Measurements from ENCODE around the gene ACAD9. TPM values are rescaled to one million over a fixed set of nuclear protein-coding genes. Genes with fewer than 3 reads are reported as not detected.

The ACAD9 gene
- total and polyA plus RNA-seq, 2 experiments from 2014 or later = 22.3 to 29.7 TPM

- Histone ChIP-seq H3K27ac (no peak overlapping the region), H2AFZ (no peak overlapping the region), H3K9me3 (ENCODE audit: low read depth) (no peaks in the 10 kb centered on the region), H4K20me1 (ENCODE audit: insufficient read depth) (no peaks in the 10 kb centered on the region), H3F3A (ENCODE audit: insufficient read depth) (no peaks in the 10 kb centered on the region), H3K79me2 (ENCODE audit: insufficient read depth) (no peaks in the 10 kb centered on the region), H3K4me1 (ENCODE audit: insufficient read depth) (no peaks in the 10 kb centered on the region), H3K4me2 (ENCODE audit: unreplicated experiment) (no peak overlapping the region), H3K9me2 (ENCODE audit: insufficient read depth) (no peaks in the 10 kb centered on the region), H3K9ac (no peak overlapping the region), H3K27me3 (replicated peaks; ENCODE audit: insufficient read depth) (no peaks in the 10 kb centered on the region), H3K36me3 (ENCODE audit: low read depth) (peaks cover 12% of the 10 kb centered on the region; the same call in 1 of the 2 replicates), H3K4me3 (no peak overlapping the region)
- in situ Hi-C loops (cut with MboI) = no loop called here
- WGBS, 2 experiments (ENCODE audit: low coverage in 1 of 2, low lambda C conversion rate in 2 of 2, missing lambda C conversion rate in 2 of 2) = 82 to 84% methylated on average over 7 of the region's 7 CpGs
- TF ChIP-seq EZH2 (IDR thresholded peaks at IDR 0.05; ENCODE audit: insufficient read depth, poor library complexity, severe bottlenecking) = no peak
- no peak for TF ChIP-seq EZH2phosphoT487 (IDR thresholded peaks at IDR 0.05; ENCODE audit: insufficient read depth, low read depth)
- no peak for DNase-seq
Measured at GRCh38 chr3:128906804-128907525, 27.5 kb downstream of the ACAD9 start.

- Histone ChIP-seq H2AFZ (no peak overlapping the region), H3K27me3 (replicated peaks; ENCODE audit: insufficient read depth) (no peaks in the 10 kb centered on the region), H3K4me3 (no peak overlapping the region), H3K4me2 (ENCODE audit: unreplicated experiment) (no peak overlapping the region), H3K4me1 (ENCODE audit: insufficient read depth) (no peaks in the 10 kb centered on the region), H3K9me2 (ENCODE audit: insufficient read depth) (no peaks in the 10 kb centered on the region), H3K79me2 (ENCODE audit: insufficient read depth) (no peaks in the 10 kb centered on the region), H3K27ac (no peak overlapping the region), H3K9me3 (ENCODE audit: low read depth) (no peaks in the 10 kb centered on the region), H3K36me3 (ENCODE audit: low read depth) (peaks cover 6% of the 10 kb centered on the region; the same call in 1 of the 2 replicates), H3F3A (ENCODE audit: insufficient read depth) (no peaks in the 10 kb centered on the region), H3K9ac (no peak overlapping the region), H4K20me1 (ENCODE audit: insufficient read depth) (no peaks in the 10 kb centered on the region)
- in situ Hi-C loops (cut with MboI) = no loop called here
- no peak for TF ChIP-seq EZH2 (IDR thresholded peaks at IDR 0.05; ENCODE audit: insufficient read depth, poor library complexity, severe bottlenecking)
- TF ChIP-seq EZH2phosphoT487 (IDR thresholded peaks at IDR 0.05; ENCODE audit: insufficient read depth, low read depth) = no peak
- 85 to 91% methylated on average over 13 to 14 of the region's 15 CpGs for WGBS, 2 experiments (ENCODE audit: low coverage in 1 of 2, low lambda C conversion rate in 2 of 2, missing lambda C conversion rate in 2 of 2)
- DNase-seq = no peak
Measured at GRCh38 chr3:128907706-128908445, 28.5 kb downstream of the ACAD9 start.

GRCh38 chr3:128908951-128909350 is 29.5 kb downstream of the ACAD9 start:
- DNase-seq = no peak
- H3K36me3 ChIP-seq (ENCODE audit: low read depth) = peaks cover 5% of the 10 kb centered on the region; the same call in 1 of the 2 replicates
- no peaks in the 10 kb centered on the region for H3K9me2 ChIP-seq (ENCODE audit: insufficient read depth)
- no peak overlapping the region for H3K9ac ChIP-seq
- H3F3A ChIP-seq (ENCODE audit: insufficient read depth) = no peaks in the 10 kb centered on the region
- H2AFZ ChIP-seq = no peak overlapping the region
- H3K79me2 ChIP-seq (ENCODE audit: insufficient read depth) = no peaks in the 10 kb centered on the region
- 98 to 100% methylated on average over 5 to 6 of the region's 6 CpGs for WGBS, 2 experiments (ENCODE audit: low coverage in 1 of 2, low lambda C conversion rate in 2 of 2, missing lambda C conversion rate in 2 of 2)
- H3K27me3 ChIP-seq (replicated peaks; ENCODE audit: insufficient read depth) = no peaks in the 10 kb centered on the region
- TF ChIP-seq EZH2 (IDR thresholded peaks at IDR 0.05; ENCODE audit: insufficient read depth, poor library complexity, severe bottlenecking) (no peak), EZH2phosphoT487 (IDR thresholded peaks at IDR 0.05; ENCODE audit: insufficient read depth, low read depth) (no peak)
- H3K9me3 ChIP-seq (ENCODE audit: low read depth) = no peaks in the 10 kb centered on the region
- H3K4me3 ChIP-seq = no peak overlapping the region
- no peak overlapping the region for H3K27ac ChIP-seq
- H4K20me1 ChIP-seq (ENCODE audit: insufficient read depth) = no peaks in the 10 kb centered on the region
- no peak overlapping the region for H3K4me2 ChIP-seq (ENCODE audit: unreplicated experiment)
- in situ Hi-C loops (cut with MboI) = no loop called here
- H3K4me1 ChIP-seq (ENCODE audit: insufficient read depth) = no peaks in the 10 kb centered on the region

GRCh38 chr3:128910006-128910405 is 30.6 kb downstream of the ACAD9 start:
- H2AFZ ChIP-seq = no peak overlapping the region
- H3K27ac ChIP-seq = no peak overlapping the region
- no peaks in the 10 kb centered on the region for H4K20me1 ChIP-seq (ENCODE audit: insufficient read depth)
- H3K36me3 ChIP-seq (ENCODE audit: low read depth) = peaks cover 5% of the 10 kb centered on the region; the same call in 1 of the 2 replicates
- no peaks in the 10 kb centered on the region for H3K9me3 ChIP-seq (ENCODE audit: low read depth)
- in situ Hi-C loops (cut with MboI) = no loop called here
- no peaks in the 10 kb centered on the region for H3K79me2 ChIP-seq (ENCODE audit: insufficient read depth)
- WGBS, 2 experiments (ENCODE audit: low coverage in 1 of 2, low lambda C conversion rate in 2 of 2, missing lambda C conversion rate in 2 of 2) = 87 to 89% methylated on average over 12 to 13 of the region's 13 CpGs
- H3F3A ChIP-seq (ENCODE audit: insufficient read depth) = no peaks in the 10 kb centered on the region
- H3K9ac ChIP-seq = no peak overlapping the region
- H3K4me3 ChIP-seq = no peak overlapping the region
- no peak overlapping the region for H3K4me2 ChIP-seq (ENCODE audit: unreplicated experiment)
- no peaks in the 10 kb centered on the region for H3K9me2 ChIP-seq (ENCODE audit: insufficient read depth)
- no peaks in the 10 kb centered on the region for H3K4me1 ChIP-seq (ENCODE audit: insufficient read depth)
- no peak for TF ChIP-seq EZH2 (IDR thresholded peaks at IDR 0.05; ENCODE audit: insufficient read depth, poor library complexity, severe bottlenecking)
- TF ChIP-seq EZH2phosphoT487 (IDR thresholded peaks at IDR 0.05; ENCODE audit: insufficient read depth, low read depth) = no peak
- no peaks in the 10 kb centered on the region for H3K27me3 ChIP-seq (replicated peaks; ENCODE audit: insufficient read depth)
- DNase-seq = no peak
